A673 (cell line): ENCODE data around the gene IL20.

Experiments
- EZH2 ChIP-seq: fragments of 200-600 bp; sonication (generic); IDR thresholded peaks from 2 replicates; pipeline ENCODE4 v1.6.1; 2017; ENCODE audit warnings: borderline replicate concordance, low read depth, mild to moderate bottlenecking, mixed read lengths, antibody characterized with exemption, low read length; ENCODE audit not compliant: poor library complexity, severe bottlenecking
- TF ChIP-seq, protein P1 (sequence below): fragments of 300-800, 200-600 bp; sonication (generic); conservative IDR thresholded peaks from 2 replicates; pipeline ENCODE4 v1.5.1; 2017; ENCODE audit warnings: low read depth, mild to moderate bottlenecking, antibody characterized with exemption, low read length, moderate library complexity, mixed read lengths

GRCh38 chr1:206821493-206821892 lies 43.9 kb upstream of the IL20 start:
- TF ChIP-seq, protein P1, sequence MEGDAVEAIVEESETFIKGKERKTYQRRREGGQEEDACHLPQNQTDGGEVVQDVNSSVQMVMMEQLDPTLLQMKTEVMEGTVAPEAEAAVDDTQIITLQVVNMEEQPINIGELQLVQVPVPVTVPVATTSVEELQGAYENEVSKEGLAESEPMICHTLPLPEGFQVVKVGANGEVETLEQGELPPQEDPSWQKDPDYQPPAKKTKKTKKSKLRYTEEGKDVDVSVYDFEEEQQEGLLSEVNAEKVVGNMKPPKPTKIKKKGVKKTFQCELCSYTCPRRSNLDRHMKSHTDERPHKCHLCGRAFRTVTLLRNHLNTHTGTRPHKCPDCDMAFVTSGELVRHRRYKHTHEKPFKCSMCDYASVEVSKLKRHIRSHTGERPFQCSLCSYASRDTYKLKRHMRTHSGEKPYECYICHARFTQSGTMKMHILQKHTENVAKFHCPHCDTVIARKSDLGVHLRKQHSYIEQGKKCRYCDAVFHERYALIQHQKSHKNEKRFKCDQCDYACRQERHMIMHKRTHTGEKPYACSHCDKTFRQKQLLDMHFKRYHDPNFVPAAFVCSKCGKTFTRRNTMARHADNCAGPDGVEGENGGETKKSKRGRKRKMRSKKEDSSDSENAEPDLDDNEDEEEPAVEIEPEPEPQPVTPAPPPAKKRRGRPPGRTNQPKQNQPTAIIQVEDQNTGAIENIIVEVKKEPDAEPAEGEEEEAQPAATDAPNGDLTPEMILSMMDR: no peak
- TF ChIP-seq EZH2: no peak
